Glomerular endothelial cell (primary cell): Measurements from ENCODE around the gene GNAT3. TPM values are rescaled to one million over a fixed set of nuclear protein-coding genes. Genes with fewer than 3 reads are reported as not detected.
A peak's percentile ranks its signal among the peaks of the same experiment; 100 is the strongest.

Source experiments
- DNase-seq: peaks from one replicate; pipeline ENCODE4 v3.0.0-alpha.2; 2011; ENCODE audit warnings: low read depth, low spot score; ENCODE audit errors: extremely low read depth
- total RNA-seq: library from RNA; depleted of rRNA; stranded (reverse); fragments of >200 nt; gene quantifications from 2 replicates; pipeline ENCODE4 v1.2.3, GENCODE V29; 2015

Gene GNAT3
- total RNA-seq, 1 donor from 2014 or later: not detected

DNA sequence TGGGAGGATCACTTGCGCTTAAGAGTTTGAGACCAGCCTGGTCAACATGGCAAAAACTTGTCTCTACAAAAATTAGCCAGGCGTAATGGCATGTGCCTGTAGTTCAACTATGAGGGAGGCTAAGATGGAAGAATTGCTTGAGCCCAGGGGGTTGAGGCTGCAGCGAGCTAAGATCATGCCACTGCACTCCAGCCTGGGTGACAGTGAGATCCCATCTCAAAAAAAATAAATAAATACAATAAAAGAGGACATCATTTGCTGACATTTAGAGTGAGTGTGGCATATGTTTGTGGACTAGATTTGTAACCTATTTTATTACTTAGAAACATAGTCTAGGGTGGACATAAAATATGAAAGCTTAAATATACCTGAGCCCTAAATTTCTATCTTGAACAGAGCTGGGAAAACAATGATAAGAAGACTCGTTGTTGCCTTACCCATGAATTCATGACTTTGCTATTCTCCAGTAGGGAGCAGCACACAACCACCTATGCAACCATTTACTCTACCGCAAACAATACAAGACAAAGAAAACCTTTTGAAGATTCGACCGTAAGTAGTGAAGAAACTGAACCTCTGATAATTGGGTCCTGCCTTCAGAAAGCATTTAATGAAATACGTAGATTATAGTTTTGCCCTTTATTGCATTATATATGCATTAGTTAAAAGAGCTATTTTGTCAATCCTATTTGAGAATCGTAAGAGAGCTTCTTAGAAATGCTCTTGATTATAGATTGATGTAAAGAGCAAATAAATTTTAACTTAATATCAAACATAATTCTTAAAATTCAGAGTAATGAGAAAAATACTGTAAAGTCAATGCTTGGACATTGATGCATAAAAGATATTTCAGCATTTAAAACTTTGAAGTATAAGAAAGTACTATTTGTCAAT, 83.5 kb downstream of the GNAT3 start:
- DNase-seq: peak; percentile 54

DNA sequence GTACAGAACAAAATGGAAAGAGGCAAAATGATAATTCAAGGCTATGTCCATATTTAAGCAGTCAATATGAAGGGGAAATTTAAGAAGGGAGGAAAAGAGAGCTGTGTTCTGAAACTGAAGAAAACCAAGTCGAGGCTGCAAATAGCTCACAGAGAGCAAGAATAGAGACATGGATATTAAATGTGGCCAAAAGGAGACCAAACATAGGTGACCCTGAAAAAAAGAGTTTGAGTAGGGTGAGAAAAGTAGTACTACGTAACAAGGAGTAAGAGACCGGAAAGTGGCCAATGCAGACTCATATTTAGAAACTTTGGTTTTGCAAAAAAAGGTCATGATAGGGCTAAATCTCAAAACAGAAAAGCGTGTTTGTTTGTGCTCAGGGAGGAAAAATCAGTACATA, 84.6 kb downstream of the GNAT3 start:
- no peak for DNase-seq

DNA sequence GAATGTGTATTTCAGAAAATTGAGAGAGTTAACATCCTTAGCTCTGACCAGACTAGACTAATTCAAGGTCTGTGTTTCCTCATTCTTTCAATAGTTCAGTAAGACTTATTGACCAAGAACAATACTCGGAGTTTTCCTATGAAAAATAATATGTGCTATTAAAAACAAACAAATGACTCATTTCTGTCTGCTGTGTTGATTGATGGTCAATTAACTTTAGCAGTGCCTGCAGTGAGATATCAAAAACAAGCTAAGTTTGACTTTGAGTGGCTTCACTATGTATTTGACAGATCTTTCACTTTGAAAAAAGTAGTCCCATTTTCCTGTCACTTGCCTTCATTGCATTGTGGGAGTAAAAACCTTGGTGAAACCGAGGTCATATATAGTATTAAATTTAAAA, 91.0 kb downstream of the GNAT3 start:
- peak; percentile 7 for DNase-seq

DNA sequence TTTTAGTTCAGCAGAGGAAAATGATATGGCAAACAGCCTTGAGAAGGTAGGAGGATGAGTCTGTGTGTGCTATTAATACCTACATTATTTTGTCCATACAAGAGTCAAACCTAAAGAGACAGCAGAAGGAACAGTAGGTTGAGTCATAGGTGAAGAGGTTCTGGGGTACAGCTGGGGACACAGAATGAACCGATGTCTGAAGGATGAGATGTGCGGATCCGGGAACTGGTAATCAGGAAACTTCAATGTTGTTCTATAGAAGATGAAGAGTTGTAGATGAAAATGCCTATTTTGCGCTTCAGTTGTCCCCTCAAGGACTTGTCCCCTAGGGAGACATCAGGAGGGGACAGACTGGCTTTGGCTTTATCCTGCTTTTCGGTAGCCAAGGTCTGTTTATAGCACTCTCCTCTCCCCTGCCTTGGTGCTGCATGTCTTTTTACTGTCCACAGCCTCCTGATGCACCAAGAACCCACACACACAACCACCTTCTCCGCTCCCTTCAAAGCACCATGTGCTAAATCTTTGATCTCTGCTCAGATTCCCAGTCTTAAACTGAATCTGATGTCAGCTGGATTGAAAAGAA, 94.6 kb downstream of the GNAT3 start:
- DNase-seq: no peak

DNA sequence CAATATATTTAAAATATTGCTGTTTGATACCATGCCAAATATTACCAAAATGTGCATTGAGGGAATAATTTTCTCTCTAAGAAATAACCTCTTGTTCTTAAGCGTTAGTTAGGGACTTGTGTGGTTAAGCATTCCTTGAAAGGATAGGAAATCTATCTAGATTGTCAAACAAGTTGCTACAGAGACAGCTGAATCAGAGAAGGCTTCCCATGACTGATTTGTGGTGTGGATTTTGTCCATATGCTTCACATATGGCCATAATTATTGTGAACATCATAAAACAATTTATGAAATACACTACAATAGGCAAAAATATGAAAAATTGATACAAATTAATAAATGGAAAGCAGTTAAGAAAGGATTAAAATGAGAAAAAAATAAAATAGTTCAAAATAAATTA, 96.3 kb downstream of the GNAT3 start:
- DNase-seq: no peak

DNA sequence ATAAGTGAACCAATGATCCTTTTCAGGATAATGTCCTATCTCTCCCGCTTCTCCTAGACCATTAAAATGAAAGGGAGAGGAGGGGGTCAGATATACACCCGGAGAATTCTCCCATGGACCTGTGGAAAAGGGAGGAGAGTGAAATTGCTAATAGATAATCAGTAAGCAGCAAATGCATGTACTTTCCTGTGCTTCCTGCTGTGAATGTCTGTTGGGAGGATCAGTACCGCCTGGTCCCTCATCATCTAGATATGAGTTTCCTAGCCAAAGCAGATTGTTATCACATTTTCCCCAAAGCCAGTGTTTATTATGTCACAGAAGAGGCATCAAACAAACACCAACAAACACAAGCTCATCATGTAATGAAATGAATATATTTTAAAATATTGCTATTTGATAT, 96.8 kb downstream of the GNAT3 start:
- no peak for DNase-seq

DNA sequence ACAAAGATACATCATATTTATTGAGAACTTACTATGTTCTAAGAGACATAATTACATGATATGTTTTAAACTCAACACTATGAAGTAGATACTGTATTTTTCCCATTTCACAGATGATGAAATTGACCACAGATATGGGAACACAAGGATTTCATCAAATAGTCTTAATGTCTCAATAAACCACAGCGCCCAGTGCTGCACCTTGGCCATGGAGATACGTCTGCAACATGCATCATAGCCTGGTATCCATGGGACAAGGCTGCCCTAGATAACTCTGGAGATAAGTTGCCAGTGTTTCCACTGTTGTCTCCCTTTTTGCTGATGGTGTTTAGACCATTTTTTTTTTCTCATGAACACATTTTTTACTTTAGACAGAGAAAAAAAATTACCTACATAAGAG, 97.5 kb downstream of the GNAT3 start:
- no peak for DNase-seq

DNA sequence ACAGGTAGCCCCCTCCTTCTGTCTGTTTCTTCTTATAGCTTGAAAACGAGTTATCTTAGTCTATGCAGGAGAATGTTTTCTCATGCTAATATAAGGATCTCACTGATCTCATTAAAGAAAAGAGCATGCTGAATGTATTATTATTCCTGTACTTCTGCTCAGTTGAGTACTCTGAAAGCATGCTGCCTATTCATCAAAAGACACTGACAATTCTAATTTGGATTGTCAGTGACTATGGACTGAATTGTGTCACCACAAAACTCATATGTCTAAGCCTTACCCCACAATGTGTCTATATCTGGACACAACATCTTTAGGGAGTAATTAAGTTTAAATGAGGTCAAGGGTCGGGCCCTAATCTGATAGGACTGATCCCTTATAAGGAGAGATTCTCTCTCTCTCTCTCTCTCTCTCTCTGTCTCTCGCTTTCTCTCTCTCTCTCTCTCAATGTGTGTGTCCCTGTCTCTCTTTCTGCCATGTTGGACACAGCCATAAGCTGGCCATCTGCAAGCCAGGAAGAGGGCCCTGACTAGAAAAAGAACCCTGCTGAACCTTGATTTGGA, 98.4 kb downstream of the GNAT3 start:
- no peak for DNase-seq

DNA sequence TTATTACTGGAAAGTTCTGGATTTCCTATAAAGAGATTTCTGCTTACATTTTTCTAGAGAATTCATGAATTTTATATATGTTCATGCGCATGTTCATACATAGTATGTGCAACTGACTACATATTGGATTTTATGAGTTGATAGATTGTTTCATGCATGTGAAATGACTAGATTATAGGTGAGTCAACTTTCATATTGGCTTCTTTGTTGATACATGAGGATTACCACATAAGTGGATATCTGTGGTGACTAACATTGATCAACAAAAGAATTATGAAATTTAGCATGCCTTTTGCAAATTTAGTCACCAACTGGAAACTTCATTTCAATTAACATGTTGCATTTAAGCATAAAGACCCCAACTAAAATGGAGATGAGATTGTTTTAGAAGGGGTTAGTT, 99.0 kb downstream of the GNAT3 start:
- no peak for DNase-seq

DNA sequence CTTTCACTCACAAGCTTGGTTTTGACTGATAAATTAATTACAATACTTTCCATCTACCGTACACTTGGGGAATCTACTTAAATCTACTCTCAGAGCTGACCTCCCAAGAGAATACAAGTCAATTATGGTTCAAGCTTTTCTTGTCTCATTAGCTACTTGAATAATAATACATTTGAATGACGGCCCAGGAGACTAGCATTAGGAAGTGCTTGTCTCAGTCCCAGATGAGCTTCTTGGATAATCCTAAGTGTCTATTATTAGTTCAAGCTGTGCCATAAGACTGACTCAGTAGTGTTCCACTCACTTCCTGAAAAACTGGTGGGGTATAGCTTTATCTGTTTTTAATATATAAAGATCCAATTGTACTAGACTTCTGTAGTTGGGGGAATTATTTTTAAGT, 100.2 kb downstream of the GNAT3 start:
- DNase-seq: no peak

DNA sequence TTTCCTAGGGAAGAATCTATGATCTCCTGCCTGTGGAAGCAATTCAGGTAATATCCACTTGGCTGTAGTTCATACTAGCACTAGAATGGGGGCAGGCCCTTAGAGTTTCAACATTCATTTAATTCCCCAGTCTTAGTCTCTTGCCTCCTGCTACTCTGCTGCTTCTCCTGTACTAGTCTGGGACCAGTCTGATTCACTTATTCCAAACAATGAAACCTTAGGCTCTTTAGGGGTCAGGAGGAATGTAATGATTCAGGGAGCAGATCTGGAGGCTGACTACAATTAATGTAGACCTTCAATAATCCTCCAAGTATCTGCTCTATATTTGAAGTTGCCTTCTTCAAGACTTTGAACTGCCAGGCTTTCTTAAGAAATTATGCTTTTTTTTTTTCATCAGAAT, 101.8 kb downstream of the GNAT3 start:
- DNase-seq: no peak

Other genes starting within 250 kb of the GNAT3 start
- gene CD36, start 126.6 kb upstream of the GNAT3 start, total RNA-seq: 1.9 and 3.5 TPM in 2 replicates